ENCODE measurements around the gene STK24.

DNA sequence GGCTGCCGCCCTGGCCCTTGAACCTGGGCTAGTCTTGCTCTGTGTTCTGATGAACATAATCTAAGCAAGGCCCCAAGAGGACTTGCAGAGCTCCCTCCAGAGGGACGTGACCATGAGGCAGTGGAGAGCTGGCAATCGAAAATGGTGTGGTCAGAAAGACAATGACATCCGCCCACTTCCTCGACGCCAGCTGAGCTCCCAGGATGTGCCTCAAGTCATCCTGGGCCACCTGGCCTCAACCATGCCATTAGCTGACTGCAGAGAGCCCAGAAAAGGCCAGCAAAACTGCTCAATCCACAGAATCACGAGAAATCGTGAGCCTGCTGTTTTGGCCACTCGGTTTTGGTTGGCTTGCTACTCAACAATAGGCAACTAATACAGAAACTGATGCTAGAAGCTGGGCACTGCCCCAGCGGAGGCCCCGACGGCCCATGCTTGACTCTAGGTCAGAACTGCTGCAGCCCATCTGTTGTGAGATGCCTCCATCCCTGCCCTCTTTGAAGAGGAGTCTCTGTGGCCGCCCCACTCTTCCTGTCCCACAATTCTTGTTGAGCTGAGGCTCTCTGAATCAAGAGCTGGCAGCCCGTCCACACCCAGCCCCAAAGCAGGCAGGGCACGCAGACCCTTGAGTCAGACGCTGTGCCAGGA lies 53.3 kb downstream of the STK24 start:
- TF ChIP-seq, protein P1, sequence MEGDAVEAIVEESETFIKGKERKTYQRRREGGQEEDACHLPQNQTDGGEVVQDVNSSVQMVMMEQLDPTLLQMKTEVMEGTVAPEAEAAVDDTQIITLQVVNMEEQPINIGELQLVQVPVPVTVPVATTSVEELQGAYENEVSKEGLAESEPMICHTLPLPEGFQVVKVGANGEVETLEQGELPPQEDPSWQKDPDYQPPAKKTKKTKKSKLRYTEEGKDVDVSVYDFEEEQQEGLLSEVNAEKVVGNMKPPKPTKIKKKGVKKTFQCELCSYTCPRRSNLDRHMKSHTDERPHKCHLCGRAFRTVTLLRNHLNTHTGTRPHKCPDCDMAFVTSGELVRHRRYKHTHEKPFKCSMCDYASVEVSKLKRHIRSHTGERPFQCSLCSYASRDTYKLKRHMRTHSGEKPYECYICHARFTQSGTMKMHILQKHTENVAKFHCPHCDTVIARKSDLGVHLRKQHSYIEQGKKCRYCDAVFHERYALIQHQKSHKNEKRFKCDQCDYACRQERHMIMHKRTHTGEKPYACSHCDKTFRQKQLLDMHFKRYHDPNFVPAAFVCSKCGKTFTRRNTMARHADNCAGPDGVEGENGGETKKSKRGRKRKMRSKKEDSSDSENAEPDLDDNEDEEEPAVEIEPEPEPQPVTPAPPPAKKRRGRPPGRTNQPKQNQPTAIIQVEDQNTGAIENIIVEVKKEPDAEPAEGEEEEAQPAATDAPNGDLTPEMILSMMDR (IDR thresholded peaks at IDR 0.05): no peak
- TF ChIP-seq NR3C1 (IDR thresholded peaks at IDR 0.05) (no peak), CHD4 (IDR thresholded peaks at IDR 0.05; ENCODE audit: borderline replicate concordance) (no peak), POLR2A (IDR thresholded peaks at IDR 0.05; ENCODE audit: low read length) (no peak), HOXA7 (CRISPR knock-in tag; IDR thresholded peaks at IDR 0.05) (no peak), CEBPB (IDR thresholded peaks at IDR 0.05) (no peak), ZNF302 (CRISPR knock-in tag; IDR thresholded peaks at IDR 0.05) (no peak)

Measured in A549 (cell line).